K562 (cell line): ENCODE results near the gene CDK14. TPM values are rescaled to one million over a fixed set of nuclear protein-coding genes. Genes with fewer than 3 reads are reported as not detected.

ENCODE experiments used
- ZNF12 ChIP-seq: sonication (generic); formaldehyde crosslinking; IDR thresholded peaks from 2 replicates; pipeline ENCODE4 v1.4.0; 2020; ENCODE audit warnings: mild to moderate bottlenecking, missing genetic modification reagents
- polyA plus RNA-seq, 8 experiments: library from polyadenylated mRNA; depleted of rRNA in 4 of 8; stranded (reverse) in 5 of 8; unstranded in 3 of 8; fragments of >200 nt; fragmentation: Nextera tagmentation in 2 of 8; fragmentation: Illumina TruSeq in 1 of 8; extraction: Ambion mirVana in 2 of 8; extraction: Trizol in 1 of 8; gene quantifications; 2 replicates each; pipeline versions ENCODE4 v1.2.1 to v1.2.3, GENCODE V29; 2011 to 2014; ENCODE audit warnings: inconsistent platforms in 1 of 8, missing spikeins in 1 of 8
- total RNA-seq, 7 experiments: library from RNA; depleted of rRNA in 6 of 7; stranded (reverse); fragments of >200 nt in 6 of 7; fragmentation: Illumina TruSeq in 2 of 7; extraction: Trizol in 2 of 7; gene quantifications; 2 replicates each; pipeline versions ENCODE4 v1.2.1 to v1.2.3, GENCODE V29; 2011 to 2021; ENCODE audit warnings: low replicate concordance in 1 of 7
- TF ChIP-seq, protein P1 (sequence below): IDR thresholded peaks from 2 replicates; pipeline ENCODE4 v1.6.1; 2011; ENCODE audit warnings: borderline replicate concordance, low read depth, mild to moderate bottlenecking, moderate library complexity, low read length; ENCODE audit not compliant: insufficient read depth, poor library complexity, severe bottlenecking
- TF ChIP-seq, protein P2 (sequence below), 2 experiments: fragments of 450-650 bp; formaldehyde crosslinking in 1 of 2; IDR thresholded peaks; 2 replicates each; pipeline versions ENCODE4 v1.4.0 to v1.6.1; 2014 to 2020; ENCODE audit warnings: mild to moderate bottlenecking in 2 of 2, borderline replicate concordance in 1 of 2, low read depth in 1 of 2

CDK14 gene
- total and polyA plus RNA-seq, 9 of the 15 experiments (the other 6 are each of a cell fraction or from before 2014, with no cell fraction given): 0.03 to 0.91 (median 0.16) TPM

DNA sequence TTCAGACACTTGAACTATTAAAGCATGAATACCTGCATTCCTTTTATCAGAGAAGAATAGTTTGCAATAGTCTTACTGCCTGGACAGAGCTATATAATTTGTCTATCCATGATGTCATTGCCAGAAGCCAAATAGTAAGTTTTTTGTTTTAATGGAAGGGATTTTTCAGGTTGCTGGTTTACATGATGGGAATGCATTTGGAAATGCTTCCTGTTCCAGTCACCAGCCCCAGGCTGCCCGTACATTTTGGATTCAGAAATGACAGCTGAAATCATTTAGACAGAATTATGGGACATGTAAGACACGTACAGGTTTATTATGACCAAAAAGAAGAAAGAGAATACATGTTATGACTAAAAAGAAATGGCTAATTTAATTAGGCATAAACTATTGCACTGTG lies 293.1 kb downstream of the CDK14 start (continued):
- TF ChIP-seq, protein P1, sequence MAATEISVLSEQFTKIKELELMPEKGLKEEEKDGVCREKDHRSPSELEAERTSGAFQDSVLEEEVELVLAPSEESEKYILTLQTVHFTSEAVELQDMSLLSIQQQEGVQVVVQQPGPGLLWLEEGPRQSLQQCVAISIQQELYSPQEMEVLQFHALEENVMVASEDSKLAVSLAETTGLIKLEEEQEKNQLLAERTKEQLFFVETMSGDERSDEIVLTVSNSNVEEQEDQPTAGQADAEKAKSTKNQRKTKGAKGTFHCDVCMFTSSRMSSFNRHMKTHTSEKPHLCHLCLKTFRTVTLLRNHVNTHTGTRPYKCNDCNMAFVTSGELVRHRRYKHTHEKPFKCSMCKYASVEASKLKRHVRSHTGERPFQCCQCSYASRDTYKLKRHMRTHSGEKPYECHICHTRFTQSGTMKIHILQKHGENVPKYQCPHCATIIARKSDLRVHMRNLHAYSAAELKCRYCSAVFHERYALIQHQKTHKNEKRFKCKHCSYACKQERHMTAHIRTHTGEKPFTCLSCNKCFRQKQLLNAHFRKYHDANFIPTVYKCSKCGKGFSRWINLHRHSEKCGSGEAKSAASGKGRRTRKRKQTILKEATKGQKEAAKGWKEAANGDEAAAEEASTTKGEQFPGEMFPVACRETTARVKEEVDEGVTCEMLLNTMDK: no peak
- TF ChIP-seq ZNF12 (CRISPR knock-in tag): no peak
- TF ChIP-seq, protein P2, sequence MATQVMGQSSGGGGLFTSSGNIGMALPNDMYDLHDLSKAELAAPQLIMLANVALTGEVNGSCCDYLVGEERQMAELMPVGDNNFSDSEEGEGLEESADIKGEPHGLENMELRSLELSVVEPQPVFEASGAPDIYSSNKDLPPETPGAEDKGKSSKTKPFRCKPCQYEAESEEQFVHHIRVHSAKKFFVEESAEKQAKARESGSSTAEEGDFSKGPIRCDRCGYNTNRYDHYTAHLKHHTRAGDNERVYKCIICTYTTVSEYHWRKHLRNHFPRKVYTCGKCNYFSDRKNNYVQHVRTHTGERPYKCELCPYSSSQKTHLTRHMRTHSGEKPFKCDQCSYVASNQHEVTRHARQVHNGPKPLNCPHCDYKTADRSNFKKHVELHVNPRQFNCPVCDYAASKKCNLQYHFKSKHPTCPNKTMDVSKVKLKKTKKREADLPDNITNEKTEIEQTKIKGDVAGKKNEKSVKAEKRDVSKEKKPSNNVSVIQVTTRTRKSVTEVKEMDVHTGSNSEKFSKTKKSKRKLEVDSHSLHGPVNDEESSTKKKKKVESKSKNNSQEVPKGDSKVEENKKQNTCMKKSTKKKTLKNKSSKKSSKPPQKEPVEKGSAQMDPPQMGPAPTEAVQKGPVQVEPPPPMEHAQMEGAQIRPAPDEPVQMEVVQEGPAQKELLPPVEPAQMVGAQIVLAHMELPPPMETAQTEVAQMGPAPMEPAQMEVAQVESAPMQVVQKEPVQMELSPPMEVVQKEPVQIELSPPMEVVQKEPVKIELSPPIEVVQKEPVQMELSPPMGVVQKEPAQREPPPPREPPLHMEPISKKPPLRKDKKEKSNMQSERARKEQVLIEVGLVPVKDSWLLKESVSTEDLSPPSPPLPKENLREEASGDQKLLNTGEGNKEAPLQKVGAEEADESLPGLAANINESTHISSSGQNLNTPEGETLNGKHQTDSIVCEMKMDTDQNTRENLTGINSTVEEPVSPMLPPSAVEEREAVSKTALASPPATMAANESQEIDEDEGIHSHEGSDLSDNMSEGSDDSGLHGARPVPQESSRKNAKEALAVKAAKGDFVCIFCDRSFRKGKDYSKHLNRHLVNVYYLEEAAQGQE (IDR thresholded peaks at IDR 0.05; ENCODE audit: borderline replicate concordance): no peak
- TF ChIP-seq, protein P2 (CRISPR knock-in tag; IDR thresholded peaks at IDR 0.05; ENCODE audit: low read depth): no peak
